WI38 (cell line): ENCODE results near the gene RET.

Experiments used
- H3K4me3 ChIP-seq: 2 replicates; pipeline ENCODE4 v1.5.1; 2011; ENCODE audit warnings: low read depth, mild to moderate bottlenecking, control low read depth, low read length
- TF ChIP-seq, protein P1 (sequence below): IDR thresholded peaks from 2 replicates; pipeline ENCODE4 v1.5.1; 2012; ENCODE audit warnings: low read depth, mild to moderate bottlenecking, control low read depth, low read length

The RET gene

GRCh38 chr10:43099928-43100327 is 23.1 kb downstream of the RET start:
- TF ChIP-seq, protein P1, sequence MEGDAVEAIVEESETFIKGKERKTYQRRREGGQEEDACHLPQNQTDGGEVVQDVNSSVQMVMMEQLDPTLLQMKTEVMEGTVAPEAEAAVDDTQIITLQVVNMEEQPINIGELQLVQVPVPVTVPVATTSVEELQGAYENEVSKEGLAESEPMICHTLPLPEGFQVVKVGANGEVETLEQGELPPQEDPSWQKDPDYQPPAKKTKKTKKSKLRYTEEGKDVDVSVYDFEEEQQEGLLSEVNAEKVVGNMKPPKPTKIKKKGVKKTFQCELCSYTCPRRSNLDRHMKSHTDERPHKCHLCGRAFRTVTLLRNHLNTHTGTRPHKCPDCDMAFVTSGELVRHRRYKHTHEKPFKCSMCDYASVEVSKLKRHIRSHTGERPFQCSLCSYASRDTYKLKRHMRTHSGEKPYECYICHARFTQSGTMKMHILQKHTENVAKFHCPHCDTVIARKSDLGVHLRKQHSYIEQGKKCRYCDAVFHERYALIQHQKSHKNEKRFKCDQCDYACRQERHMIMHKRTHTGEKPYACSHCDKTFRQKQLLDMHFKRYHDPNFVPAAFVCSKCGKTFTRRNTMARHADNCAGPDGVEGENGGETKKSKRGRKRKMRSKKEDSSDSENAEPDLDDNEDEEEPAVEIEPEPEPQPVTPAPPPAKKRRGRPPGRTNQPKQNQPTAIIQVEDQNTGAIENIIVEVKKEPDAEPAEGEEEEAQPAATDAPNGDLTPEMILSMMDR = no peak
- H3K4me3 ChIP-seq = no peak overlapping the region

- TF ChIP-seq, protein P1 = no peak
- H3K4me3 ChIP-seq = no peak overlapping the region
Observed at GRCh38 chr10:43100366-43100765, 23.5 kb downstream of the RET start.

DNA sequence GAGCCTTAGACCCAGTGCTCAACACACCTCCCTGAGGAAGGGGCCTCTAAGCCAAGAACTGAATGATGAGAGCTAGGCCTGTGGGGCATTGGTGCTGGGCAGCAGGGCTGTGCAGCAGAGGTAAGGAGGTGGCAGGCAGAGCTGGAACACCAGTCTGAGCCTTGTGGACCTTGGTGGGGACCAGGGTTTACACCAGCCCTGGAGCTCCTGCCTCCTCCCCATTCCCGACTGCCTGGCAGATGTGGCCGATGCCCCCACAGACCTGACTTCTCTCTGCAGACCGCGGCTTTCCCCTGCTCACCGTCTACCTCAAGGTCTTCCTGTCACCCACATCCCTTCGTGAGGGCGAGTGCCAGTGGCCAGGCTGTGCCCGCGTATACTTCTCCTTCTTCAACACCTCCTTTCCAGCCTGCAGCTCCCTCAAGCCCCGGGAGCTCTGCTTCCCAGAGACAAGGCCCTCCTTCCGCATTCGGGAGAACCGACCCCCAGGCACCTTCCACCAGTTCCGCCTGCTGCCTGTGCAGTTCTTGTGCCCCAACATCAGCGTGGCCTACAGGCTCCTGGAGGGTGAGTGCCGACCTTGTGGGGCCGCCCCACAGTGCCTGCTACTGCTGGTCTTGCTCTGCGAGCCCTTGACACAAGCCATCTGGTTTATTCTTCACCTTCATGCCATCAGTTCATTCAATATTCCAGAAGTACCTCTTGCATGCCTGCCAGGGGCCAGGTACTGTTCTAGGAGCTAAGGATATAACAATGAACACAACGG is 25.4 kb downstream of the RET start:
- TF ChIP-seq, protein P1 = no peak
- no peak overlapping the region for H3K4me3 ChIP-seq

GRCh38 chr10:43105102-43105955 is 28.5 kb downstream of the RET start:
- TF ChIP-seq, protein P1 = peak; percentile 98

DNA sequence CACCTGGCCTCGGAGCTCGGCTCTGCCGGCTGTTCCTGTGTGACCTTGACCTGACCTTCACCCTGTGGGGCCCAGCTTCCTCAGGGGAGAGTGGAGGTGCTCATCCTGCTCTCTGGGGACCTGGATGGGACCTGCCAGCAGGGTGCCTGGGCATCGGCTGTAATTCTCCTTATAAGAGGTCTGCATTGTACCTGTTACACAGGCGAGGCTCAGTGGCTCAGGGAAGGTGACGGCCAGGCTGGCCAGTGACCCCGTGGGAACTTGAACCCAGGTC is 29.0 kb downstream of the RET start:
- no peak overlapping the region for H3K4me3 ChIP-seq
- TF ChIP-seq, protein P1 = no peak

More at GRCh38 chr10:43105102-43105955, 28.5 kb downstream of the RET start:
- H3K4me3 ChIP-seq = peak overlapping the region; percentile 59

GRCh38 chr10:43106256-43107091 is 29.6 kb downstream of the RET start:
- TF ChIP-seq, protein P1 = no peak
- H3K4me3 ChIP-seq = no peak overlapping the region
